IPS-20b (cell line): ENCODE data around the gene CRCP.

Source experiments
- H3K27ac ChIP-seq: one replicate; pipeline ENCODE4 v1.5.1; 2013; ENCODE audit warnings: low read length
- H3K27me3 ChIP-seq: 2 replicates; pipeline ENCODE4 v1.6.1; 2013; ENCODE audit warnings: mild to moderate bottlenecking, low read length, inconsistent platforms; ENCODE audit not compliant: insufficient read depth
- H3K36me3 ChIP-seq: 2 replicates; pipeline ENCODE4 v1.6.1; 2013; ENCODE audit warnings: low read depth, mild to moderate bottlenecking, inconsistent platforms, low read length, moderate library complexity; ENCODE audit not compliant: insufficient read depth
- H3K4me1 ChIP-seq: 2 replicates; pipeline ENCODE4 v1.6.1; 2013; ENCODE audit warnings: mild to moderate bottlenecking, control low read depth, inconsistent platforms, low read length, moderate library complexity; ENCODE audit not compliant: insufficient read depth
- H3K4me3 ChIP-seq: 2 replicates; pipeline ENCODE4 v1.5.1; 2013; ENCODE audit warnings: mild to moderate bottlenecking, low read length, inconsistent platforms
- H3K9ac ChIP-seq: 2 replicates; pipeline ENCODE4 v1.6.1; 2013; ENCODE audit warnings: low read depth, mild to moderate bottlenecking, inconsistent platforms, low read length, moderate library complexity
- H3K9me3 ChIP-seq: 2 replicates; pipeline ENCODE4 v1.6.1; 2013; ENCODE audit warnings: mild to moderate bottlenecking, low read depth, low read length, inconsistent platforms; ENCODE audit not compliant: insufficient read depth

CRCP gene

GRCh38 chr7:66182920-66183319 lies 68.3 kb downstream of the CRCP start:
- Histone ChIP-seq H3K36me3 (no peaks in the 10 kb centered on the region), H3K9ac (no peak overlapping the region), H3K27me3 (no peaks in the 10 kb centered on the region), H3K4me1 (no peaks in the 10 kb centered on the region), H3K9me3 (peaks cover 5% of the 10 kb centered on the region; the same call in 1 of the 2 replicates), H3K4me3 (no peak overlapping the region), H3K27ac (no peak overlapping the region)

GRCh38 chr7:66183700-66184099 lies 69.1 kb downstream of the CRCP start:
- Histone ChIP-seq H3K4me3 (no peak overlapping the region), H3K9ac (no peak overlapping the region), H3K27ac (no peak overlapping the region), H3K27me3 (no peaks in the 10 kb centered on the region), H3K36me3 (no peaks in the 10 kb centered on the region), H3K4me1 (no peaks in the 10 kb centered on the region), H3K9me3 (no peaks in the 10 kb centered on the region)

- H3K9me3 ChIP-seq = no peaks in the 10 kb centered on the region
Observed at GRCh38 chr7:66185680-66186187, 71.1 kb downstream of the CRCP start.

GRCh38 chr7:66186991-66187390 lies 72.3 kb downstream of the CRCP start:
- no peaks in the 10 kb centered on the region for H3K27me3 ChIP-seq
- H3K36me3 ChIP-seq = no peaks in the 10 kb centered on the region
- H3K4me1 ChIP-seq = no peaks in the 10 kb centered on the region
- no peak overlapping the region for H3K9ac ChIP-seq
- no peak overlapping the region for H3K27ac ChIP-seq
- H3K9me3 ChIP-seq = no peaks in the 10 kb centered on the region
- H3K4me3 ChIP-seq = no peak overlapping the region

More at GRCh38 chr7:66185680-66186187, 71.1 kb downstream of the CRCP start:
- no peaks in the 10 kb centered on the region for H3K36me3 ChIP-seq
- H3K27ac ChIP-seq = no peak overlapping the region
- no peaks in the 10 kb centered on the region for H3K27me3 ChIP-seq
- no peak overlapping the region for H3K4me3 ChIP-seq
- H3K9ac ChIP-seq = no peak overlapping the region
- no peaks in the 10 kb centered on the region for H3K4me1 ChIP-seq

DNA sequence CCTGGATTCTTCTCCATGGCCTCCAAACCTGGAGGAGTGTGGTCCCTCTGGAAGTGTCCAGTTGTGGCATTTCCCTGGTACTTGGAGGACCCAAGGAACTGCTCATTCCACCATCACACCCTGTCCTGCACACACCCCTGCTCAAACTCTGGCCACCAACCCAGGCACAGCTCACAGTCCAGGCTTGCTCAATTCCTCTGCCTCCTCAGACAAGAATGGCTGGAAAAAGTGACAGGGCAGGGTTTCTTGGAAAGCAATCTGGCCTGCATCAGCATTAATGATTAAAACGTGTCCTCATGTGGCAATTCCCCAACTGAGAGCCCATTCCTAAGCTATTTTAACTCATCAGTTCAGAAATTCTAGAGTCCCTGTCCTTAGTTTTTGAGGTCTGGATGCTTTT lies 73.3 kb downstream of the CRCP start:
- H3K27me3 ChIP-seq = no peaks in the 10 kb centered on the region

GRCh38 chr7:66188645-66189044 lies 74.0 kb downstream of the CRCP start:
- Histone ChIP-seq H3K4me3 (no peak overlapping the region), H3K36me3 (no peaks in the 10 kb centered on the region), H3K27me3 (no peaks in the 10 kb centered on the region), H3K27ac (no peak overlapping the region), H3K4me1 (no peaks in the 10 kb centered on the region), H3K9ac (no peak overlapping the region), H3K9me3 (no peaks in the 10 kb centered on the region)

More for the DNA sequence above, 73.3 kb downstream of the CRCP start:
- Histone ChIP-seq H3K27ac (no peak overlapping the region), H3K9ac (no peak overlapping the region), H3K36me3 (no peaks in the 10 kb centered on the region), H3K9me3 (no peaks in the 10 kb centered on the region), H3K4me1 (no peaks in the 10 kb centered on the region), H3K4me3 (no peak overlapping the region)

DNA sequence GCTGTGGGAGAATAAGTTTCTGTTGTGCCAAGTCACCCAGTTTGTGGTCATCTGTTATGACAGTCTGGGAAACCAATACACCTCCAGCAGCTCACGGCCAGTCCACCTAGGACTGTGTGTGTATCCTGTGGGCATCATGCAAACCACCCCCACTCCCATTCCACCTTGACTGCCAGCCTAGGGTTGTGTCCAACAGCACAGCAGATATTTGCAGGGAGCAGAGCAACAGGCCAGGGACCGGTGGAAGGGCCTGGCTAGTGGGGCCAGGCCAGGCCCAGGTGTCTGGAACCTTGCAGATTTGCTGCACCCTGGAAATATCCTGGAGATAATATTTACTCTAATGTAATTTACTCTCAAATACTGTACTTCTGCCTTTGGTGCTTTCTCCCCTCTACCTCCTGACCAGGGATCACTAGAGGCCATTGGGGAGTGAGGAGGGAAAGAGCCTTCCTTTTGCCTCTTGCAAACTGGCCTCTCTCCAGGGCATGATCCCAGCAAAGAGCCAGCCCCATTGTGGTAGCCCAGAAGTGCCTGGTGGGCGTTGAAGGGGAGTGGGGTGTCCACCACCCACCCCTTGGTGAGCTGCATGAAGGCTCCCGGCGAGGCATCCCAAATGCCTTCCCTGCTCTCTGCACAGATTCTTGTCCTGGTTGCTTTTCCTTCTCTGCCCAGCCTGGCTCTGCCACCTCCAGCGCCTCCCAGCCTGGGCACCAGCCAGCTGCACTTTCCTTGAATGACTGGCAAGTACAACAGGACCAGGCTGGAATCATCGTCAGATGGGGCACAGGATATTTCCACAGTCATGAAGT lies 75.3 kb downstream of the CRCP start:
- H3K9ac ChIP-seq = no peak overlapping the region
- no peaks in the 10 kb centered on the region for H3K4me1 ChIP-seq
- H3K9me3 ChIP-seq = no peaks in the 10 kb centered on the region
- no peak overlapping the region for H3K27ac ChIP-seq
- H3K36me3 ChIP-seq = no peaks in the 10 kb centered on the region
- H3K27me3 ChIP-seq = no peaks in the 10 kb centered on the region
- no peak overlapping the region for H3K4me3 ChIP-seq

DNA sequence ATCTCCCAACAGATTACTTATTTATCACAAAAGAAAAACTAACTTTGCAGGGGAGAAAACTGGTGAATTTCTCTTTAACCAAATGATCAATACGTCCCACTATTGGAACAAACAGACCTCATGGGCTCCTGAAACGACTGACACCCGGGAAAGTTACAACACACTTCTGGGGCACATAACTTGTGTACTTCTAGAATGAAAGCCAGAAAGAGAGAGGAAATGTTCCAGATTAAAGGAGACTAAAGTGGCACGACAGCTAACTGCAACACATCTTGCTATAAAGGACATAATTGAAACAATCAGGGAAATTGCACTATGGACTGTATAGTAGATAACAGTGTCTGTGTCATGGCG lies 75.8 kb downstream of the CRCP start:
- H3K9ac ChIP-seq = no peak overlapping the region
- no peak overlapping the region for H3K27ac ChIP-seq
- H3K27me3 ChIP-seq = no peaks in the 10 kb centered on the region
- H3K4me3 ChIP-seq = no peak overlapping the region
- no peaks in the 10 kb centered on the region for H3K9me3 ChIP-seq
- H3K36me3 ChIP-seq = no peaks in the 10 kb centered on the region
- no peaks in the 10 kb centered on the region for H3K4me1 ChIP-seq

GRCh38 chr7:66193146-66193725 lies 78.6 kb downstream of the CRCP start:
- Histone ChIP-seq H3K27ac (no peak overlapping the region), H3K4me1 (no peaks in the 10 kb centered on the region), H3K9me3 (no peaks in the 10 kb centered on the region), H3K36me3 (no peaks in the 10 kb centered on the region), H3K27me3 (no peaks in the 10 kb centered on the region), H3K4me3 (no peak overlapping the region), H3K9ac (no peak overlapping the region)

DNA sequence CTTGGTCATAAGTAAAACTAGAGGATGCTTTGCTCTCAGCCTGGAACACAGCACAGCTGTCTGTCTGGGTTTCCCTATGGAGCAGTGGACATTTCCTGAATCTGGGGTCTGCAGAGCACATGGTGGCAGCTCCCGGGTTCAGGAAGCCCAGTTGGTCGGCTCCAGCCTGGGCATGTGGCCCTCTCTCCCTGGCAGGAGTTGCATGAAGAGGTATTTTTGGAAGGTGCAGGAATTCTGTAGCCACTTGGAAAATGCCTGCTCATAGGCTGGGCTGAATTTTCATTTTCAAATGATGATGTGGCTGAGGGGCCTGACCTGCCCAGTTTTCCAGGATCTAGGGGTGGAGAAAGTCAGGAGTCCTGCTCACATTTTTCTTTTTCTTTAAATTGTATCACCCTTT lies 83.8 kb downstream of the CRCP start:
- Histone ChIP-seq H3K9ac (no peak overlapping the region), H3K4me3 (no peak overlapping the region), H3K4me1 (no peaks in the 10 kb centered on the region), H3K9me3 (no peaks in the 10 kb centered on the region), H3K27me3 (no peaks in the 10 kb centered on the region), H3K36me3 (no peaks in the 10 kb centered on the region), H3K27ac (no peak overlapping the region)

- Histone ChIP-seq H3K36me3 (no peaks in the 10 kb centered on the region), H3K9ac (no peak overlapping the region), H3K4me3 (no peak overlapping the region), H3K9me3 (no peaks in the 10 kb centered on the region), H3K27me3 (no peaks in the 10 kb centered on the region), H3K4me1 (no peaks in the 10 kb centered on the region), H3K27ac (no peak overlapping the region)
Observed at GRCh38 chr7:66198956-66199355, 84.3 kb downstream of the CRCP start.

- H3K9me3 ChIP-seq = no peaks in the 10 kb centered on the region
- no peaks in the 10 kb centered on the region for H3K36me3 ChIP-seq
- 0 out of 2 replicates have a peak, but pooled peaks cover 5% of the 10 kb centered on the region for H3K4me1 ChIP-seq
- peaks cover 10% of the 10 kb centered on the region for H3K27me3 ChIP-seq
- H3K9ac ChIP-seq = no peak overlapping the region
- no peak overlapping the region for H3K4me3 ChIP-seq
- H3K27ac ChIP-seq = no peak overlapping the region
Observed at GRCh38 chr7:66202441-66202840, 87.8 kb downstream of the CRCP start.
